ENCODE data around the gene MAP3K5. TPM values are rescaled to one million over a fixed set of nuclear protein-coding genes. Genes with fewer than 3 reads are reported as not detected.

Gene MAP3K5
- total RNA-seq, 2 donors from 2014 or later: 65.7 to 98.4 TPM

GRCh38 chr6:136624347-136624746 lies 167.9 kb downstream of the MAP3K5 start:
- no peaks in the 10 kb centered on the region for H3K9me3 ChIP-seq
- H3K36me3 ChIP-seq: no peaks in the 10 kb centered on the region
- DNase-seq (ENCODE audit: low spot score): no peak
- no peaks in the 10 kb centered on the region for H3K27me3 ChIP-seq (replicated peaks; ENCODE audit: insufficient read depth)
- no peak for TF ChIP-seq POLR2AphosphoS5 (IDR thresholded peaks at IDR 0.05)
- no peak for TF ChIP-seq POLR2A (IDR thresholded peaks at IDR 0.05)
- TF ChIP-seq CTCF (IDR thresholded peaks at IDR 0.05): no peak
- intact Hi-C loops (cut with DNase I): no loop called here
- H3K4me1 ChIP-seq (replicated peaks): no peaks in the 10 kb centered on the region
- no peak overlapping the region for H3K4me3 ChIP-seq
- H3K27ac ChIP-seq: no peak overlapping the region

- no peaks in the 10 kb centered on the region for H3K9me3 ChIP-seq
- no peak overlapping the region for H3K27ac ChIP-seq
- 75% methylated on average over 2 of the region's 2 CpGs for WGBS
- no peak for TF ChIP-seq POLR2AphosphoS5 (IDR thresholded peaks at IDR 0.05)
- TF ChIP-seq CTCF (IDR thresholded peaks at IDR 0.05): no peak
- no peak for TF ChIP-seq POLR2A (IDR thresholded peaks at IDR 0.05)
- H3K4me1 ChIP-seq (replicated peaks): no peaks in the 10 kb centered on the region
- no peak for DNase-seq (ENCODE audit: low spot score)
- intact Hi-C loops (cut with DNase I): no loop called here
- H3K27me3 ChIP-seq (replicated peaks; ENCODE audit: insufficient read depth): no peaks in the 10 kb centered on the region
- no peaks in the 10 kb centered on the region for H3K36me3 ChIP-seq
- H3K4me3 ChIP-seq: no peak overlapping the region
These were observed 174.2 kb downstream of the MAP3K5 start for GRCh38 chr6:136618086-136618485.

- H3K36me3 ChIP-seq: no peaks in the 10 kb centered on the region
- H3K9me3 ChIP-seq: no peaks in the 10 kb centered on the region
- intact Hi-C loops (cut with DNase I): no loop called here
- H3K4me3 ChIP-seq: no peak overlapping the region
- H3K27me3 ChIP-seq (replicated peaks; ENCODE audit: insufficient read depth): no peaks in the 10 kb centered on the region
- 93% methylated on average over 3 of the region's 3 CpGs for WGBS
- peaks cover 3% of the 10 kb centered on the region for H3K4me1 ChIP-seq (replicated peaks)
- H3K27ac ChIP-seq: no peak overlapping the region
- no peak for TF ChIP-seq CTCF (IDR thresholded peaks at IDR 0.05)
- no peak for DNase-seq (ENCODE audit: low spot score)
These were observed 175.8 kb downstream of the MAP3K5 start for GRCh38 chr6:136616527-136616926.

- TF ChIP-seq POLR2AphosphoS5 (IDR thresholded peaks at IDR 0.05): no peak
- TF ChIP-seq POLR2A (IDR thresholded peaks at IDR 0.05): no peak
- TF ChIP-seq CTCF (IDR thresholded peaks at IDR 0.05): no peak
- no peaks in the 10 kb centered on the region for H3K27me3 ChIP-seq (replicated peaks; ENCODE audit: insufficient read depth)
- peaks cover 7% of the 10 kb centered on the region for H3K4me1 ChIP-seq (replicated peaks)
- H3K4me3 ChIP-seq: no peak overlapping the region
- WGBS: 70% methylated on average over 2 of the region's 2 CpGs
- peak overlapping the region in 1 of 2 donors; percentile 0 for H3K27ac ChIP-seq
- DNase-seq (ENCODE audit: low spot score): no peak
- no peaks in the 10 kb centered on the region for H3K9me3 ChIP-seq
- intact Hi-C loops (cut with DNase I): no loop called here
- no peaks in the 10 kb centered on the region for H3K36me3 ChIP-seq
These were observed 177.3 kb downstream of the MAP3K5 start for GRCh38 chr6:136614994-136615393.

- Histone ChIP-seq H3K27me3 (replicated peaks; ENCODE audit: insufficient read depth) (no peaks in the 10 kb centered on the region), H3K4me1 (replicated peaks) (peaks cover 10% of the 10 kb centered on the region), H3K9me3 (no peaks in the 10 kb centered on the region), H3K27ac (no peak overlapping the region), H3K36me3 (no peaks in the 10 kb centered on the region), H3K4me3 (no peak overlapping the region)
- no peak for DNase-seq (ENCODE audit: low spot score)
- 83% methylated on average over 1 of the region's 1 CpG for WGBS
- intact Hi-C loops (cut with DNase I): no loop called here
- TF ChIP-seq CTCF (IDR thresholded peaks at IDR 0.05): no peak
- TF ChIP-seq POLR2AphosphoS5 (IDR thresholded peaks at IDR 0.05): no peak
These were observed 177.9 kb downstream of the MAP3K5 start for GRCh38 chr6:136614350-136614749.
